WTC11 (cell line): ENCODE results near the gene M1AP. TPM values are rescaled to one million over a fixed set of nuclear protein-coding genes. Genes with fewer than 3 reads are reported as not detected.

ENCODE experiments used
- ATAC-seq: fragments of 200-7000 bp; cut with Tn5 transposase; 2 replicates; pipeline ENCODE4 v1.10.0; 2021; ENCODE audit warnings: mild to moderate bottlenecking, moderate library complexity
- CTCF ChIA-PET: fragments of 300-600 bp; sonication (Branson Sonifier 250); formaldehyde crosslinking; loops from one replicate; lab custom pipeline; 2021; ENCODE audit warnings: antibody characterized with exemption; lab: Charles Lee
- POLR2A ChIA-PET: fragments of 350-600 bp; sonication (Branson Sonifier 250); formaldehyde crosslinking; loops from one replicate; lab custom pipeline; 2021; ENCODE audit warnings: antibody characterized with exemption; lab: Charles Lee
- DNase-seq: peaks from one replicate; pipeline ENCODE4 v3.0.0; 2021; ENCODE audit warnings: low spot score
- H3K27ac Mint-ChIP-seq: 2 replicates; pipeline ENCODE4 v1.8.0; 2021; ENCODE audit warnings: mixed read lengths
- H3K27me3 Mint-ChIP-seq: 2 replicates; pipeline ENCODE4 v1.8.0; 2021; ENCODE audit warnings: low read depth, mild to moderate bottlenecking, moderate library complexity, mixed read lengths
- H3K36me3 Mint-ChIP-seq: 2 replicates; pipeline ENCODE4 v1.8.0; 2021; ENCODE audit warnings: mixed read lengths
- H3K4me1 Mint-ChIP-seq: 2 replicates; pipeline ENCODE4 v1.8.0; 2022; ENCODE audit warnings: mixed read lengths
- H3K4me3 Mint-ChIP-seq: 2 replicates; pipeline ENCODE4 v1.8.0; 2021; ENCODE audit warnings: mild to moderate bottlenecking, moderate library complexity, mixed read lengths
- H3K9me3 Mint-ChIP-seq: 2 replicates; pipeline ENCODE4 v1.8.0; 2021; ENCODE audit warnings: mixed read lengths
- ATF3 ChIP-seq: sonication (generic); formaldehyde crosslinking; conservative IDR thresholded peaks from 2 replicates; pipeline ENCODE4 v1.8.1; 2022; ENCODE audit warnings: mild to moderate bottlenecking, missing genetic modification reagents
- E2F4 ChIP-seq: sonication (generic); formaldehyde crosslinking; IDR thresholded peaks from 2 replicates; pipeline ENCODE4 v1.8.1; 2022; ENCODE audit warnings: low read depth, mild to moderate bottlenecking, moderate library complexity, missing genetic modification reagents, borderline replicate concordance
- EMX1 ChIP-seq: fragments of 250-450 bp; sonication (Bioruptor Pico); IDR thresholded peaks from 2 replicates; pipeline ENCODE4 v1.8.0; 2021; ENCODE audit warnings: mild to moderate bottlenecking
- FOXJ3 ChIP-seq: sonication (generic); formaldehyde crosslinking; IDR thresholded peaks from 2 replicates; pipeline ENCODE4 v1.9.0; 2021; ENCODE audit warnings: missing genetic modification reagents, mild to moderate bottlenecking, borderline replicate concordance
- JUN ChIP-seq: sonication (generic); formaldehyde crosslinking; IDR thresholded peaks from 2 replicates; pipeline ENCODE4 v1.8.0; 2023; ENCODE audit warnings: mild to moderate bottlenecking, missing genetic modification reagents
- KAT7 ChIP-seq: sonication (generic); formaldehyde crosslinking; IDR thresholded peaks from 2 replicates; pipeline ENCODE4 v1.8.1; 2023; ENCODE audit warnings: missing genetic modification reagents, mild to moderate bottlenecking, borderline replicate concordance
- MLX ChIP-seq: sonication (generic); formaldehyde crosslinking; IDR thresholded peaks from 2 replicates; pipeline ENCODE4 v1.8.1; 2023; ENCODE audit warnings: mild to moderate bottlenecking, missing genetic modification reagents, moderate library complexity
- MXD4 ChIP-seq: fragments of 250-450 bp; sonication (Bioruptor Pico); IDR thresholded peaks from 2 replicates; pipeline ENCODE4 v1.8.0; 2021; ENCODE audit warnings: mild to moderate bottlenecking, moderate library complexity, borderline replicate concordance
- MYBL2 ChIP-seq: sonication (generic); formaldehyde crosslinking; IDR thresholded peaks from 2 replicates; pipeline ENCODE4 v1.8.1; 2023; ENCODE audit warnings: mild to moderate bottlenecking, moderate library complexity, missing genetic modification reagents
- TEAD4 ChIP-seq: sonication (generic); formaldehyde crosslinking; IDR thresholded peaks from 2 replicates; pipeline ENCODE4 v1.8.0; 2022; ENCODE audit warnings: mild to moderate bottlenecking, missing genetic modification reagents
- ZNF121 ChIP-seq: sonication (generic); formaldehyde crosslinking; IDR thresholded peaks from 2 replicates; pipeline ENCODE4 v1.8.0; 2023; ENCODE audit warnings: missing genetic modification reagents
- ZNF532 ChIP-seq: fragments of 250-450 bp; sonication (Bioruptor Pico); IDR thresholded peaks from 2 replicates; pipeline ENCODE4 v1.9.0; 2021; ENCODE audit warnings: mild to moderate bottlenecking, borderline replicate concordance
- total RNA-seq: library from RNA; stranded (reverse); gene quantifications from 3 replicates; pipeline ENCODE4 v1.2.3, GENCODE V29; 2021
- TF ChIP-seq, protein P1 (sequence below): fragments of 250-450 bp; sonication (Bioruptor Pico); IDR thresholded peaks from 2 replicates; pipeline ENCODE4 v2.1.2; 2022; ENCODE audit warnings: mild to moderate bottlenecking, moderate library complexity
- TF ChIP-seq, protein P2 (sequence below): fragments of 250-450 bp; sonication (Bioruptor Pico); conservative IDR thresholded peaks from 2 replicates; pipeline ENCODE4 v1.9.0; 2021; ENCODE audit warnings: mild to moderate bottlenecking

Gene M1AP
- total RNA-seq, 1 experiment from 2014 or later, result 5.9 TPM

DNA sequence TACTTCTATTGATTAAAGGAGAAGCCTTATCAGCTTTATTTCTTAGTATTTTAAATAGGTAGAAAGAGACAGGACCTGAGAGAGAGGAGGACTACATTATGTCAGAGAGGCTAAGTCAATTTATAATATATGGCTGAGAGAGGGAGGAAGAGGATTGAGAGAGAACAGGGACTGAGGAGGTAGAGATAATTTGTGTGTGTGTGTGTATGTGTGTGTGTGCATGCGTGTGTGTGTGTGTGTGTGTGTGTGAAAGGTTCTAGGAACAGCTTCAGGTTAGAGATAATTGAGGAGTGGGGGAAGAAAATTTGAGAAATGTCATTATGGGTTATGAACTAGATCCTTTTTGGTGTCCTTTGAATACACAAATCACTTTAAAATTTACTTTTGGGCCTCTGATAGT lies 78.4 kb downstream of the M1AP start:
- no peaks in the 10 kb centered on the region for H3K36me3 Mint-ChIP-seq
- H3K27ac Mint-ChIP-seq, result no peak overlapping the region
- ATAC-seq (no peak), DNase-seq (no peak)
- TF ChIP-seq JUN (CRISPR knock-in tag), result no peak
- no peak for TF ChIP-seq MLX (CRISPR knock-in tag)
- no peak for TF ChIP-seq ZNF532 (CRISPR knock-in tag)
- TF ChIP-seq ATF3 (CRISPR knock-in tag), result no peak
- no peak for TF ChIP-seq FOXJ3 (CRISPR knock-in tag)
- TF ChIP-seq TEAD4 (CRISPR knock-in tag), result no peak
- no peak for TF ChIP-seq MYBL2 (CRISPR knock-in tag)
- no peak for TF ChIP-seq E2F4 (CRISPR knock-in tag)
- TF ChIP-seq, protein P1, sequence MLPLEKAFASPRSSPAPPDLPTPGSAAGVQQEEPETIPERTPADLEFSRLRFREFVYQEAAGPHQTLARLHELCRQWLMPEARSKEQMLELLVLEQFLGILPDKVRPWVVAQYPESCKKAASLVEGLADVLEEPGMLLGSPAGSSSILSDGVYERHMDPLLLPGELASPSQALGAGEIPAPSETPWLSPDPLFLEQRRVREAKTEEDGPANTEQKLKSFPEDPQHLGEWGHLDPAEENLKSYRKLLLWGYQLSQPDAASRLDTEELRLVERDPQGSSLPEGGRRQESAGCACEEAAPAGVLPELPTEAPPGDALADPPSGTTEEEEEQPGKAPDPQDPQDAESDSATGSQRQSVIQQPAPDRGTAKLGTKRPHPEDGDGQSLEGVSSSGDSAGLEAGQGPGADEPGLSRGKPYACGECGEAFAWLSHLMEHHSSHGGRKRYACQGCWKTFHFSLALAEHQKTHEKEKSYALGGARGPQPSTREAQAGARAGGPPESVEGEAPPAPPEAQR (CRISPR knock-in tag), result no peak
- no peak for TF ChIP-seq ZNF121 (CRISPR knock-in tag)
- ChIA-PET CTCF (interaction anchor here (0.7 kb wide), 1 partner anchor 14 kb away, joined by 7 read pairs; no protein-coding TSS in a partner anchor), POLR2A (no interaction called here)
- H3K4me3 Mint-ChIP-seq, result no peak overlapping the region
- peaks cover 22% of the 10 kb centered on the region for H3K27me3 Mint-ChIP-seq
- peaks cover 6% of the 10 kb centered on the region for H3K4me1 Mint-ChIP-seq
- H3K9me3 Mint-ChIP-seq, result no peaks in the 10 kb centered on the region

GRCh38 chr2:74567881-74568280 lies 80.2 kb downstream of the M1AP start:
- H3K36me3 Mint-ChIP-seq, result no peaks in the 10 kb centered on the region
- no peak overlapping the region for H3K4me3 Mint-ChIP-seq
- no peak overlapping the region for H3K27ac Mint-ChIP-seq
- no peaks in the 10 kb centered on the region for H3K9me3 Mint-ChIP-seq
- ATAC-seq (no peak), DNase-seq (no peak)
- H3K4me1 Mint-ChIP-seq, result no peaks in the 10 kb centered on the region
- POLR2A ChIA-PET, result no interaction called here
- H3K27me3 Mint-ChIP-seq, result peaks cover 29% of the 10 kb centered on the region
- CTCF ChIA-PET, result no interaction called here
- TF ChIP-seq, protein P2, sequence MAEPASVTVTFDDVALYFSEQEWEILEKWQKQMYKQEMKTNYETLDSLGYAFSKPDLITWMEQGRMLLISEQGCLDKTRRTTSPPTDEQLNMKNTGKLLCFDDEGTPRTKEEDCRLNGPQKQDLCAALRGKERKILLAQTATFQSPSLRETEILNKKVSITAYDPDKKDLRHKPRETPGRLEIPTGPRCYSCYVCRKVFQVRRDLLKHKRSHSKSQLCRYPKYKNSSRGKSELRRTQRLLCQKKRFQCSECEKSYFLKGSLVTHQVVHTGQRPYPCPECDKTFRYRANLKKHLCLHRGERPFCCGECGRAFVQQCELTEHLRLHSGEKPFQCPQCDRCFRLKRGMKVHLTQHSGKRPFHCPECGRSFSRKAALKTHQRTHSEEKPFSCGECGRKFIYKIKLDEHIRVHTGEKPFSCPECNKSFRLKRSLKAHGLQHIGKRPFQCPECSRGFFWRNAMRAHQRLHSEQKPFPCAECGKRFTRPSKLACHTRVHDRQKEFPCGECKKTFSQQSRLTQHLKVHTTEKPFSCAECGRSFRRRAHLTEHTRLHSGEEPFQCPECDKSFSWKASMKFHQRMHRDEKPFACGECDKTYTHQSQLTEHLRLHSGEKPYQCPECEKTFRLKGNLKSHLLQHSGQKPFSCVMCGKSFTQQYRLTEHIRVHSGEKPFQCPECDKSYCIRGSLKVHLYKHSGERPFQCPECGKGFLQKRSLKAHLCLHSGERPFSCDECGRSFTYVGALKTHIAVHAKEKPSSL (CRISPR knock-in tag), result no peak

DNA sequence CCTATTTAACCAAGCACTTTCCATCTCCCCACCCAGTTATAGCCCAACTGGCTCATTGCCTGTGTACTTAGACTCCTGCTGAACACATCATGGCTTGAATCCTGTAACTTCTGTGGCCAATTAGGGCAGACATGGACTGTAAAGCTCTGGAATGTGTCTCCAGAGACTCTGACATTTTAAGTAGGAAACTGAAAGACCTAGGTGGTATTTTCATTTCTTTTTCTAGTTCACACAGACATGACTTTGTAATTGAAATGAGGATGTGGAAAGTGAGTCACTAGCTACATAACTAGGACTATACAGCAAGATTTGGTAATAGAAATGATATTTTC lies 81.4 kb downstream of the M1AP start:
- CTCF ChIA-PET, result interaction anchor here (1.0 to 1.4 kb wide), 2 partner anchors 11 to 21 kb away, joined by 3 to 4 read pairs; no protein-coding TSS in a partner anchor
- Mint-ChIP-seq H3K4me1 (no peaks in the 10 kb centered on the region), H3K36me3 (no peaks in the 10 kb centered on the region), H3K9me3 (no peaks in the 10 kb centered on the region), H3K27me3 (peaks cover 40% of the 10 kb centered on the region), H3K4me3 (no peak overlapping the region), H3K27ac (no peak overlapping the region)
- no peak for DNase-seq
- POLR2A ChIA-PET, result no interaction called here
- ATAC-seq, result no peak
- TF ChIP-seq MXD4 (CRISPR knock-in tag) (no peak), KAT7 (no peak), ATF3 (CRISPR knock-in tag) (no peak), ZNF532 (CRISPR knock-in tag) (no peak), EMX1 (CRISPR knock-in tag) (no peak)
